HL-60/S4 treated with phorbol 12-myristate 13-acetate at 8.2 ng/mL for 4 days and 3 days (cell line): ENCODE measurements around the gene PDE8A.
"Not testable (repeated sequence)": the region's sequence is repeated elsewhere in the genome, so short reads cannot be mapped to it uniquely, and the experiment has no call there.

Experiments
- in situ Hi-C: fragments of 300-500 bp; cut with MboI; formaldehyde crosslinking; loops from 2 replicates; pipeline ENCODE4 v1.15.0; 2022; ENCODE audit warnings: low sequenced_read_pairs

The PDE8A gene

DNA sequence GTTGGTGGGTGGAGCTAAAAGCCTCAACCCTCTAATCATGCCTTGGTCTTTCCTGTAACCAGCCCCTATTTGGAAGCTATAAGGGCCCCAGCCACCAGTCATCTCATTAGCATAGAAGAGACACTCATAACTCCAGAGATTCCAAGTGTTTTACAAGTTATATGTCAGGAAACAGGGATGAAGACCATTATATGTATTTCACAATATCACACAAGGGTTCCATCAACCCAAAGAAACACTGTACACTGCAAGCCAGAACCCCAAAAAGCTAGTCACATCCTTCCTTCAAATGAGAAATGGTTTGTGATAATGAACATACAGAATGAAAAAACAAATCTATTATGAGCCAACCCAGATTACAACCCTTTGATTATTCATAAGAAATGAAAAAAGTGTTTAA lies 175.7 kb downstream of the PDE8A start:
- in situ Hi-C loops = no loop called here

DNA sequence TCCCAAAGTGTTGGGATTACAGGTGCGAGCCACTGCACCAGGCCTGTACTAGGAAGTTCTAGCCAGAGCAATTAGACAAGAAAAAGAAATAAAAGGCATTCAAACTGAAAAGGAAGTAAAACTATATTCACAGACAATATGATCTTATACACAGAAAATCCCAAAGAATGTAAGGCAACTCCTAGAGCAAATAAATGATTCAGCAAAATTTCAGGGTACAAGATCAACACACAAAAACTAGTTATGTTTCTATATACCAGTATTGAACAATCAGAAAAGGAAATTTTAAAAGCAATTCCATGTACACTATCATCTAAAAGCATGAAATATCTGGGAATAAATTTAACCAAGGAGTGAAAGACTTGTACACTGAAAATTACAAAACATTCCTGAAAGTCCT lies 180.6 kb downstream of the PDE8A start:
- in situ Hi-C loops = no loop called here

DNA sequence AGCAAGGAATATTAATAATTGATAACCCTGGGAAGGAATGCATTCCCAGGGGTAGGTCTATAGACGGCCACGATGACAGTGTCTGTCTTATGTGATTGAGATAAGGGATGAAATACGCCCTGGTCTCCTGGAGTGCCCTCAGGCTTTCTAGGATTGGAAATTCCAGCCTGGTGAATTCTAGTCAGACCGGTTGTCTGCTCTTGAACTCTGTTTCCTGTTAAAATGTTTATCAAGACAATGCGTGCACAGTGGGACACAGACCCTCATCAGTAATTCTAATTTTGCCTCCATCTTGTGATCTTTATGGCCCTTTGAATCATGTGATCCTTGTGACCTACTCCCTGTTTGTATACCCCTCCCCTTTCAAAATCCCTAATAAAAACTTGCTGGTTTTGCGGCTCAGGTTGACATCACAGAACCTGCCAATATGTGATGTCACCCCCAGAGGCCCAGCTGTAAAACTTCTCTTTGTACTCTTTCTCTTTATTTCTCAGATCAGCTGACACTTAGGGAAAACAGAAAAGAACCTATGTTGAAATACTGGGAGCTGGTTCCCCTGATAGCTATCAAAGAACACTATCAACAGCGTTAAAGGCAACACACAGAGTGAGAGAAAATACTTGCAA lies 183.3 kb downstream of the PDE8A start:
- in situ Hi-C loops = no loop called here

DNA sequence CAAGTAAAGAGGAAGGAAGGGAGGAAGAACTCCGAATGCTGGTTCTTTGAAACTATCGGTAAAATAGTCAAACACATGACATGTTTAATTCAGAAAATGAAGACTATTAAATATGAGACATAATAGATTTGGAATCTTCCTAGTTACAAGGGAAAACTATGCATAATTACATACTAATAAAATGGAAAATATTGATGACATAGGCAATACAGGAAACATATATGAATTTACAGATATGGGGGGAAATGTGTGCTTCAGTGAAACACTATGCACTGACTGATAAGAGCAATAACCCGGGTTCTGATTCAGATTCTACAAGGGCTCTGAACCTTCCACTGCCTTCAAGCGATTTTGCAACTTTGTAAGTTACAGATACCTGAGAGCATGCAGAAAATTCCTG lies 185.9 kb downstream of the PDE8A start:
- in situ Hi-C loops = no loop called here

DNA sequence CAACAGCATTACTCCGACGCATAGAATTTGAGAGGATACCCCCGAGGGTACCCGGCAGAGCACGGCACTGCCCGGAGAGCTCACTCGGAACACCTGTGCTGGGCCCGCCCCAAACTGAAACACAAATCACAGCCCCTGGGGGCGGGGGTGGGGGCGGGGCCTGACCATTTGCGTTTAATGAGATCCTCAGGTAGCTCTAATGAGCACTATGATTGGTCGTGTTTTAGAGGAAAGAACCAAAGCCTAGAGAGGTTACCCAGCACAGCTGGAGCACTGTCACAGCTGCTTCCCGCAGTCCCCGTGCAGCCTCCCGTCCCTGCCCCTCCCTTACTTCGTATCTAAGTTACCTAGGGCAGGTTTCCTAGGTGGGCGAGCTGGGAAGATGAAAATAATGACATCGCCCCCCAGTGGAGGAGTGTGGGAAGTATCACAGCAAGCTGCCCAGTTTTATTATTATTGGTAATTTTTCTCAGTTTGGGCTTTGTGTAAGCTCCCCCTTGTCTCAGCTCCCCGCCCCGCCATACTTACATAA lies 187.1 kb downstream of the PDE8A start:
- in situ Hi-C loops = no loop called here

DNA sequence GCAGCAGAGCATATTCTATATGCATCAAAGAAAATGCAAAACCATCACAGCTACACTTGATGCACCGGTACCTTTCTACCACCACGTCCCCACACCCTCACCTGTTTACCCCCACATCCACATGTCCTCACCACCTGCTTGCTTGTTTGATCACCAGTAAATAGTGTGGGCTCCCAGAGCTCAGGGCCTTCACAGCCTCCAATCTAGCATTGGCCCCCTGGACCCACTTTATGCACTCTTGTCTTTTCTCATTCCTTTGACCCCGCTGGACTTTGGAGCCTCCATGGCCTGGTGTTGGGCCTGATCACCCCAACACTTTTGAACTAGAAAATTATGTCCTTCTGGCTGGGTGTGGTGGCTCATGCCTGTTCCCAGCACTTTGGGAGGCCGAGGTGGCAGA lies 190.1 kb downstream of the PDE8A start:
- in situ Hi-C loops = no loop called here

DNA sequence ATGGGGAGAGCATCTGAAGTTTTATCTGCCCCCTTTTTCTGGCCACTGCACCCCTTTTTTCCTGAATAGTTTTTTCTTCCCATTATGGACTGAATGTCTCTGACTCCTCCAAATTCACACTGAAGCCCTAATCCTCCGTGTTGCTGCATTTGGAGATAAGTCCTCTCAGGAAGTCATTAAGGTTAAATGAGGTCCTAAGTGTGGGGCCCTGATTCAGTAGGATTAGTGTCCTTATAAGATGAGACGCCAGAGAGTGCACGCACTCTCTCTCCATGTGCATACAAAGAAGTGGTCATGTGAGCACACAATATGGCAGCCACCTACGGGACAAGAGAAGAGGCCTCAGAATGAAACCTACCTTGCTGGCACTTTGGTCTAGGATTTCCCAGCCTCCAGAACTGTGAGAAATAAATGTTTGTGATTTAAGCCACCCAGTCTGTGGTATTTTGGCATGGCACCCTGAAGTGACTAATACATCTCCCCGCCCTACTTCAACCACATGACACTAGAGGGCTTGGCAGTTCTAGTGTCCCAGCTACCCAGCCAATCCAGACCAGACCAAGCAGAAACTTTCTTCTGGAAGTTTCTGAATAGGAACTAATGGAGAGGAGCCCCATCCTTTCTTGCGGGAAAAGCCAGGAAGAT lies 191.3 kb downstream of the PDE8A start:
- in situ Hi-C loops = no loop called here

DNA sequence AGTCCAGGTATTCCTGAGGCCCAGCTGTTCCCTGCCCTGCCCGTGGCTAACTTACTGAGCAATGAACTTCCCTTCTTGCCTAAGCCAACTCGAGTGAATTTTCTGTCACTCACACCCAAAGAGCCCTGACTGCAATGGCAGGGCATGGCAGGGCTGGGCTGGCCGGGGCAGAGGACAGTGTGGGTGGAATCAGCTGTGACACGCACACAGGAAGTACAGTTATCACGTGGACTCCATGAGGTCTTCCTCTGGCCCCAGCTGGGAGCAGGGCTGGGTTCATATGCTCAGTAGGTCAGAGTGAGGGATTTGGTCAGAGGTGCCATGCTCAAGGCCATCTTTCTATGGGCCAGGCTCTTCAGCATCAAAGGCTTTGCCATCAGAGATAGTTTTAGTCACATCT lies 192.0 kb downstream of the PDE8A start:
- in situ Hi-C loops = not testable (repeated sequence)

DNA sequence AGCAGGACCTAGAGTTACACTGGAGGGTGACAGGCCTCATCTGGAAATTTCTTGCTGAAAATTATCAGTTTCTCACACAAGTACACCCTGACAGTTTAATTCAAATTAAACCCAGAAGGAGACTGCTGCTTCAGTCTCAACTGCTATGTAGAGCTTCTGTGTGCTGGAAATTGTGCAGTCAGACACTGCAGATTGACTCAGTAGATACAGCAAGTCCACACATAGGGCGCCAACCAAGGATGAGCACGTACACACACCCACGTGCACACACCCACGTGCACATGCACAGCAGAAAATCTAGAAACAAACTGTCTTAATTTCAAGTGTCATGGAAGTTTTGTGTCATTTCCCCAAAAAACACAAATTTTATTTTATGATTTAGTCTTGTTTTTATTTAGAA lies 192.9 kb downstream of the PDE8A start:
- in situ Hi-C loops = no loop called here

DNA sequence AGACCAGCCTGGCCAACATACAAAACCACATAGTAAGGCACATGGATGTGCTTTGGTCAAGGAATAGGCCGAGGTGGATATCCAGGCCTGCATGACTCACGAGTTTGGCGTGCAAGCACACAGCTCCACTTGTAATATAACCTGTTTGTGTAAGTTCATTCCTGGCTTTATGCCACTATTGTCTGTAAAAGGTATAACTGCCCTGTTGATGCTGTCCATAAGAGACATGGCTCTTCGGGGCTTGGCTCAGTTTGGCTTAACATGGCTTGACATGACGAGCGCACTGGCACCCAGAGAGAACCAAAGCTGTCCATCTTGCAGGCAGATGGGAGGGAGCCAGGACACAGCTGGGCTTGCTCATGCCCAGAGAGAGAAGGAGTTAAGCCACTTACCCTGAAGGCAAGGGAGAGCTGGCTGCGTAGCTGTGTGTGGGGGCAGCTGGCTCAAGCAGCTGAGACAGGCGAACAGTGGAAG lies 195.4 kb downstream of the PDE8A start:
- in situ Hi-C loops = not testable (repeated sequence)

DNA sequence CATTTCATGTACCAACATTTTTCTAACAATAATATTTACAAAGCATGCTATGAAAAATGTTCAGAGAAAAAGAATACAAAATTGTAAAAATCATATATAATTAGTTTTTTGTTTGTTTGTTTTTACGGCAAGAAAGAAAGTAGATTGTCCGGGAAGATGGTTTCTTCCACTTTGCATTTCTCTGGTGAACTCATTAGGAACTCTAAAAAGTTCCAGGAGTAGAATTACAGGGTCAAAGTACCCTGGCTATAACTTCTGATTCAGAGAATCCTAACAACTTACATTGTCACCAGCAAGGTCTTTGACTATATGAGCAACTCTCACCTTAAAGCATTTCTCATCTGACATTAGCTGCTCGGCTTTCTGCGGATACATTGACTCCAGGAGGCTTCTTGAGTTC lies 196.7 kb downstream of the PDE8A start:
- in situ Hi-C loops = no loop called here

DNA sequence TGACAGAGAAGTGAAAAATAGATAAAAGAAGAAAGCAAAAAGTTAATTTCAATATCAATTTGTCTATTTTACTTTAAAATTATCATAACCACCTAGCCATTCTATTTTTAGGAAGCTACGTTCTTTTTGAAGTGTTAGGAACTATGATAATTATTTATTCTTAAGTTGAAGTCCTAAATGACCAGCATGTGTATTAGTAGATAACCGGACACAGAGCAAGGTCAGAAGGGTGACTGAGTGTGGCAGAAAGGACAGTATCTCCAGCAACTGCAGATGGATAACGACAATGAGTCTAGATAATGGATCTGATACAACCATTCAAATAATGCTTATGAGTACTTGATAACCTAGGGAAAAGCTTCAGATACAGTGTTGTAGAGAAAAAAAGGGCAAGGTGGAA lies 198.0 kb downstream of the PDE8A start:
- in situ Hi-C loops = no loop called here

DNA sequence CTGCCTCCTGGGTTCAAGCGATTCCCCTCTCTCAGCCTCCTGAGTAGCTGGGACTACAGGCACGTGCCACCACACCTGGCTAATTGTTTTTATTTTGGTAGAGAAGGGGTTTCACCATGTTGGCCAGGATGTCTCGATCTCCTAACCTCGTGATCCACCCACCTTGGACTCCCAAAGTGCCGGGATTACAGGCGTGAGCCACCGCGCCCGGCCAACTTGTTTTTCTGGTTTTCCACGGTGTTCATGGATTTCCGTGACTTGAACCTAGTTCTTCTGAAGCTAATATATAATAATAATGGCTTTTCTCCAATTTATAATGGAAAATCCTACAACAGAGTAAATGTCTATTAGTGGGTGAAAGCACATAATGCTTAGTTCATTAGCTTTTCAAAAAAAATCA lies 203.7 kb downstream of the PDE8A start:
- in situ Hi-C loops = not testable (repeated sequence)

DNA sequence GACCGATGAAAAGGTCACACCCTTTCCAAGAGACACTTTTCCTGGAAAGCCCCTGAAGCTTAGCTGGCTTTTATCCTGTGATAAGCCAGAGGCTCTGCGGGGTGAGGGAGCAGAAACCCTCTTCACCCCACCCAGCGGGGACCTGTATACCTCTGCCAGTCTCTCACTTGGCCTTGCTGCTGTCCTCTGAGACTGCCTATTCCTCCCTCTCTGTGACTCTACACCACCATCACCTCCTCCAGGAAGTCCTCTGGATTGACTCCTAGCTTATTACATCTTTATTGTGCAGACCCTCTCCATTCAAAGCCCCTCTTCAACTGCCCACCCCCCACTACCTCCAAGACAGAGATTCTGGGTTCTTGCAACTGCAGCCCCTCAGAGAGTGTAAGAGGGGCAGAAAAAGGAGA lies 206.5 kb downstream of the PDE8A start:
- in situ Hi-C loops = not testable (repeated sequence)
